Non-pigmented ciliary epithelial cell (primary cell): Measurements from ENCODE around the gene GPX1.
"Not testable (repeated sequence)": the region's sequence is repeated elsewhere in the genome, so short reads cannot be mapped to it uniquely, and the experiment has no call there.

ENCODE experiments used
- DNase-seq: peaks from one replicate; pipeline ENCODE4 v3.0.0-alpha.2; 2010; ENCODE audit warnings: low read depth

Gene GPX1

GRCh38 chr3:49357443-49358216 lies 523 bp downstream of the GPX1 start:
- peak; percentile 70 for DNase-seq

DNA sequence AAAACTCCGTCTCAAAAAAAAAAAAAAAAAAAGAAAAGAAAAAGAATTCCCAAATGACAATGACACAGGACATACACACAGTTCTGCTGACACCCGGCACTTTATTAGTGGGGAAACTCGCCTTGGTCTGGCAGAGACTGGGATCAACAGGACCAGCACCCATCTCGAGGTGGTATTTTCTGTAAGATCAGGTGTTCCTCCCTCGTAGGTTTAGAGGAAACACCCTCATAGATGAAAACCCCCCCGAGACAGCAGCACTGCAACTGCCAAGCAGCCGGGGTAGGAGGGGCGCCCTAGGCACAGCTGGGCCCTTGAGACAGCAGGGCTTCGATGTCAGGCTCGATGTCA lies 1.1 kb downstream of the GPX1 start:
- DNase-seq = not testable (repeated sequence)

GRCh38 chr3:49352890-49353421 lies 5.2 kb downstream of the GPX1 start:
- no peak for DNase-seq

DNA sequence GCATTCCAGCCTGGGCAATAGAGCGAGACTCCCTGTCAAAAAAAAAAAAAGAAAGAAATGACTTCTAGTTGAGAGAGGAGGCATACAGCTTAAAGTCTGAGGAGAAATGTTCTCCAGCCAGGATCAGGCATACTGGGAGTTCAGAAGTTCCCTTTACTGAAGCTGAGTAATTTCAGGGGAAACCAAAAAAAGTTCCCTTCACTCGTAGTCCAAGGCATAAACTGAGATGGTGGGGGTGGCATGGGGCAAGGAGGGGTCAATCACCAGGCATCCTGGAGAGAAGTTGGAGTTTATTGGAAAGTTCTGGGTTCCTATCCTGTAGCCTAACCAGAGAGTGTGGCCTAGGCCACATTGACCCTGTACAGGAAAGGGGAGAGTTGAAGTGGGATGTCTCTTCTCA lies 5.9 kb downstream of the GPX1 start:
- no peak for DNase-seq

DNA sequence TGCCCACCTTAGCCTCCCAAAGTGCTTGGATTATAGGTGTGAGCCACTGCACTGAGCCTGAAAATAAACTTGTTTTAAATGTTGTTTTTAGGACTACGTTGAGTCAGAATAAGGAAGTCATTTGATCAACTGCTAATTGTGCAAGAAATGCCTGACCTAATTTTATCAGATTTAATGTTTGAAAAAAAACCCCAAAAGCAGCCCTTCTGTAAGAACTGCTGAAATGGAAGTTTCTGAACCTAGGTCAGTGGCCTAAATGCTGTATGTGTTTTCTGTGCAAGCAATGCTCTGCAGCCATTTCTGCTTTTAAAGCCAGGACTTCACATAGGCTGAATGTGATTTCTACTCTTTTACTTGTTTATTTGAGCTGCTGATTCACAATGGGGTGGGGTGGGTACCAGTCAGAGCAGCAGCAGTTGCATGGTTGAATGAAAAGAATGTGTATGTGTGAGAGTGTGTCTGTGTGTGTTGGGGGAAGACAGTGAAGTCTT lies 6.6 kb downstream of the GPX1 start:
- no peak for DNase-seq

GRCh38 chr3:49349348-49350114 lies 8.6 kb downstream of the GPX1 start:
- DNase-seq = no peak

GRCh38 chr3:49348361-49348760 lies 9.8 kb downstream of the GPX1 start:
- not testable (repeated sequence) for DNase-seq

DNA sequence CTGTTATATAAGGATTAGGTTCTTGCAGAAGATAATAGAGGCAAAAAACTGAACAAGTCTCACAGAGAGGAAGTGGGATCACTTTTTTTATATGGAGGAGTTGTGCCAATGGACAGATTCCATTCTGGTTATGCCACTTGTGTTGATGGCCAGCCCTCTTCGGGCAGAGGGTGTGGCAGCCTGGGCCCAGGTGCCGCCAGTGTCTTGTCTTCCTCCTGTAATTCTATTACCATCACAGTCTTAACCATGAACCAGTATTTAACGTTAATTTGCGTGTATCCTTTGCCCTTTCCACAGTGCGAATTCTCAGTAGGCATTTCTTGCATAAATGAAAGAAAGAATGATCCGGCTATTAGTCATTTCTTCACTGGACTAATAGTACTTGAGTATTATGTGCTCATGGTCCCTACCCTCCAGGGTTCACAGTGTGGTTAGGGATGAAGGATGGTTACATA lies 11.3 kb downstream of the GPX1 start:
- DNase-seq = no peak

- no peak for DNase-seq
Observed at GRCh38 chr3:49343163-49343562, 15.0 kb downstream of the GPX1 start.

- DNase-seq = no peak
Observed at GRCh38 chr3:49341996-49342395, 16.2 kb downstream of the GPX1 start.

DNA sequence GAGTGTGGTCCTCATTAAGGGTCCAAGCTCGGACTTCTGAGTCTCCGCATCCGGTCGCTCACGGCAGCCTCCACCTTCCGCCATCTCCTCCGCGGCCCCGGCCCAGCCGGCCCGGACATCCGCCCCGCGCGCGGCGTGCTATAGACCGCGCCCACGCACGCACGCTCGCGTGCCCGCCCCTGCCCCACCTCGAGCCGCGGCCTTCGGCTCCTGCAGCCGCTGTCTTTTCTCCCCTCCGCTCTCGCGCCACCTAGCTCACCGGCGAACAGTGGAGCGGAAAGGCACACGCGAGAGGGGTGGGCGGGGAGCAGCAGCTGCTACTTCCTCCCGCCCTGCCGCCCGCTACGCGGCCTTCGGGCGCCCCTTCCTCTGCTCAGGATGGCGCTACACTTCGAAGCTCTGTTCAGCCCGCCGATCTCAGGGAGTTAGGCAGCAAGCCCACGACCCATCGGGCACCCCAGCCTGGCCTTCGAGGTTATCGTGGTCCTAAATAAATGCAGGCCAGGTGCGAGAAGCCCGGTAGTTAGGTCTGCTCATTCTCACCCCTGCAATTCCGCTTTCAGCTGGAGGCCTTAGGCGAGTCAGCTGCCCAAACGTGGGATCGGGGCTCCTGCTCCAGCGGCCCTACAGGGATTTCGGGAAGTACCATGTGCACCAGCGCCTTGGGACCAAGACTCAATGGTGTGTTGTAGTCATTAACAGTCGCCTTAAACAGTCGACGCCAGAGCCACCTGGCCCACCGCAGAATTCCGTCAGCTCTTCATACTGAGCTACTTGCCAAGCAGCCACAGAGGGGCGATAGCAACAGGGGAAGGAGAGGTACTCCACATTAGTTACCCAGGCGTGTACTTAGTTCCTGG lies 18.0 kb downstream of the GPX1 start, which contains the start of gene USP4:
TSS of gene USP4 (minus strand) at position 113 of the 860 bp plus-strand sequence. CDS start at position 84, 29 bp downstream.
- no peak for DNase-seq

- no peak for DNase-seq
Observed at GRCh38 chr3:49339581-49339940, 18.6 kb downstream of the GPX1 start.

GRCh38 chr3:49333916-49334633 lies 24.1 kb downstream of the GPX1 start:
- no peak for DNase-seq

DNA sequence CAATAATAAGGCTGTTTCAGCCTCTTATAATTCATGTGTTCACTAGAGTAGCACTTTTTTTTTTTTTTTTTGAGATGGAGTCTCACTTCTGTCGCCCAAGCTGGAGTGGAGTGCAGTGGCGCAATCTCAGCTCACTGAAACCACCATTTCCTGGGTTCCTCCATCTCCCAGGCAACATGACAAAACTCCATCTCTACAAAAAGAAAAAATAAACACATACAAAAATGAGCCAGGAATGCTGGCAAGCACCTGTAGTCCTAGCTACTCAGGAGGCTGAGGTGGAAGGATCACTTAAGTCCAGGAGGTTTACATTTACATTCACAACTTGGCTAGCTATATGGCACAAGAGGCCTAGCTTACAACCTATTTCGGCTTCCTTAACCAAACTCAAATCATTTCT lies 25.1 kb downstream of the GPX1 start:
- DNase-seq = no peak

GRCh38 chr3:49329186-49329585 lies 29.0 kb downstream of the GPX1 start:
- DNase-seq = no peak

DNA sequence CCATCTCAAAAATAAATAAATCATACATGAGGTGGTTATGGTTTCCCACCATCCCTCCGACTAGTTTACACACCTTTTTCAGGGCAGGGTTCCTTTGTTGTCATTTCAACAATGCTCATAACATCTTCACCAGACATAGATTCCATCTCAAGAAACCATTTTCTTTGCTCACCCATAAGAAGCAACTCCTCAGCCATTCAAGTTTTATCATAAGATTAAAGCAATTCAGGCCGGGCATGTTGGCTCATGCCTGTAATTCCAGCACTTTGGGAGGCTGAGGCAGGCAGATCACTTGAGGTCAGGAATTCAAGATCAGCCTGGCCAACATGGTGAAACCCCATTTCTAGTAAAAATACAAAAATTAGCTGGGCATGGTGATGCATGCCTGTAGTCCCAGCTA lies 29.8 kb downstream of the GPX1 start:
- not testable (repeated sequence) for DNase-seq

DNA sequence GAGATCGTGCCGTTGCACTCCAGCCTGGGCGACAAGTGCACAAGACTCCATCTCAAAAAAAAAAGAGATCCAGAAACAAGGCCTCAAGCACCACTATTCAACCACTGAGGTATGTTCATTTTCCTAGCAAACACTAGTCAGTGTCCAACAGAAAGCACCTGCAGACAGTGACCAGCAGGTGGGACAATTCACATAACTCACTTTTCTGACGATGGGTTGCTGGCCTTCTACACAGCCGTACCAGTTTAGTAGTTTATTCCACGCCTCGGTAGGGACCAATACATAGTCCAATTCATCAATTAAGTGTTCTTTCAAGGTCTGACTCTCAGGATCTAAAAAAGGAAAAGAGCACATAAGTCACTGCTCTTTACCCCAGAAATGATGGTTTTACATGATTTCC lies 30.7 kb downstream of the GPX1 start:
- DNase-seq = no peak

DNA sequence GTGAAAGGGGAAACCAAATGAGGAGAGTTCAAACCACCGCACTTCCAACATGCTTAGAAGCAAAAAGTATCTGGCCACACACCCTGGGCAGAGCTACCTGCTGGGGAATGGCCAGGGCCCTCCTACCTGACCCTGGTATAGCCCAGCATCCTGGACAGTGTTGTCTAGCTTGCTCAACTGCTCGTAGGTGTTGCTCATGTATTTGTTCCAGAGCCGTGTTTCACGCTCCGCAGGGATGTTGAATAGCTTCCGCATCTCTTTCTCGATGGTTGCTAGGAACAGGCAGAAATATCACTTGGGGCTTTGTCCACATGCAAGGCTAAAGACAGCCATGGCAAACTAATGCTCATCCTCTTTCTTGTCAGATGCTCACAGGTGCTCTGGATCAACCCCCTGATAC lies 33.4 kb downstream of the GPX1 start:
- DNase-seq = no peak

DNA sequence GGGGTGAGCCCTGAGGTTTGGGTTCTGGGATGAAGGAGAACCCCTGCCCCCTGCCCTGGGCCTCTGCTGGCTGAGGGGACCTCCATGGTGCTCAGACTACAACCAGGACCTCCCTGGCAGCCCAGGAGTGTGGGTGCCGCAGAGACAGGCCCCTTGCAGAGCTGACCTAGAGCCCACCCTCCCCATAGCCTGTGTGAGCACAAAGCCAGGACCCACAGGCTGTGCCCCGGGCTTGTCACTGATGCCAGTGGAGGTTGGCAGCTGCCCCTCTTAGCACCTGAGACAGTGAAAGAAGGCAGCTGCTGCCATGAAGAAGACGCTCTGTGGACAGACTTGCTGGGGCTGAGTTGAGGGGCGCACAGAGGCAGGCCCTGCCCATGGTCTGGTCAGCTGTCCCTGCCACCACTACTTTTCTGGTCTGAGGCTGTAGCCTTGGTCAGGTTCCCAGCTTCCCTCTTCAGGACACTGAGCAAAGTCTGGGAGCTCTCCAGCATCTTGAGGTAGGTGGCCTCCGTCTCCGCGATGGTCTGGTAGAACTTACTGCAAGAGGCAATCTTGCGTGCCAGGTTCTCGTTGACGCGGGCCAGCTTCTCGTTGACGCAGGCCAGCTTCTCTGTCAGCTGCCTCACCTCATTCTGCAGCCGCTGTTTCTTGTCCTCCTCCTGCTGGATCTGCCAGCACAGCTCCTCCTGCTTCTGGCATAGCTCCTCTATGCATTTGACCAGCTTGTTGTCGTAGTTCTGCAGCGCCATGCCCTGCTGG lies 41.3 kb downstream of the GPX1 start:
- no peak for DNase-seq

DNA sequence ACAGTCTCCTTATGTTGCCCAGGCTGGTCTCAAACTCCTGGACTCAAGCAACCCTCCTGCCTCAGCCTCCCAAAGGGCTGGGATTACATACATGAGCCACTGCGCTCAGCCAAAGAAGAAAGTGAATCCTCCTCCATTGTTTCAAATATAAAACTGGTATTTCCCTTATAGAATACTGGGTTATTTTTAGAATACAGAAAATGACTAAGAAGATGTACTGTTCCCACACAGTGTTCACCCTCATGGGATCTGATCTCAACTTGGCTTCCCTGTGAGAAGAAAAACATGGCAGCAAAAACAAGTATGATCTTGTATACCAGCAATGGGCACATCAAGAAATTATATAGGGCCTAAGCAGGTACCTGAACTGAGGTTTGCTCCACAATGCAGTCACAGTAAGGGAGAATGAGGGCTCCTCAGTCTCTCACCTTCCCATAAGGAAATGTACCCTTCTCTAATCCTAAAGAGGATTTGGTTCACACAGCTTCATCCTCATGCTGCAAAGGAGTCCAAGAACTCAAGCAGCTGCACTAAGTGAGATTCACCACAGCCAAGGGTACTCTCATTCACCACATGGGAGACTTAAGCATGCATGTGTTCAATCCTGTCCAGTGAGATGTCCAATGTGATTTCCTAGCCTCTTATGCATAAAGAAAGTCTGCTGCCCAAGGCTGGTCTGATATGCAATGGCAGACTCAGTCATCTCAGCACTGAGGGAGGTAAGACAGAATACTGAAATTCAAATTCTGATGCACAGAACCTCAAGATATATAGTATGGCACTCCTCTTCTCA lies 44.1 kb downstream of the GPX1 start:
- DNase-seq = peak; percentile 31
